Upper lobe of left lung (tissue), 4 donors: ENCODE measurements around the gene TNNT2.

Source experiments
- CTCF ChIP-seq, 6 experiments: fragments of 450-650 bp in 4 of 6; fragments of 200-600 bp in 2 of 6; sonication (generic) in 2 of 6; IDR thresholded peaks; one replicate each; pipeline ENCODE4 v1.5.1; 2016 to 2019; ENCODE audit warnings: antibody characterized with exemption in 6 of 6
- EP300 ChIP-seq, 4 donors: sonication (generic); formaldehyde crosslinking; IDR thresholded peaks; one replicate each; pipeline ENCODE4 v1.5.1; 2017; ENCODE audit warnings: antibody characterized with exemption in 4 of 4, control low read depth in 2 of 4

- TF ChIP-seq CTCF (IDR thresholded peaks at IDR 0.05): no peak
- no peak for TF ChIP-seq EP300 (IDR thresholded peaks at IDR 0.05)
These were observed 41.0 kb upstream of the TNNT2 start for GRCh38 chr1:201418461-201418860.
